ENCODE results near the gene ACTA2.

ACTA2 gene

GRCh38 chr10:88966797-88967196 lies 14.2 kb upstream of the ACTA2 start:
- DNase-seq (ENCODE audit: low read depth, low spot score) = no peak
- no peak overlapping the region for H3K4me3 ChIP-seq (ENCODE audit: low read depth, low read length)
- TF ChIP-seq, protein P1, sequence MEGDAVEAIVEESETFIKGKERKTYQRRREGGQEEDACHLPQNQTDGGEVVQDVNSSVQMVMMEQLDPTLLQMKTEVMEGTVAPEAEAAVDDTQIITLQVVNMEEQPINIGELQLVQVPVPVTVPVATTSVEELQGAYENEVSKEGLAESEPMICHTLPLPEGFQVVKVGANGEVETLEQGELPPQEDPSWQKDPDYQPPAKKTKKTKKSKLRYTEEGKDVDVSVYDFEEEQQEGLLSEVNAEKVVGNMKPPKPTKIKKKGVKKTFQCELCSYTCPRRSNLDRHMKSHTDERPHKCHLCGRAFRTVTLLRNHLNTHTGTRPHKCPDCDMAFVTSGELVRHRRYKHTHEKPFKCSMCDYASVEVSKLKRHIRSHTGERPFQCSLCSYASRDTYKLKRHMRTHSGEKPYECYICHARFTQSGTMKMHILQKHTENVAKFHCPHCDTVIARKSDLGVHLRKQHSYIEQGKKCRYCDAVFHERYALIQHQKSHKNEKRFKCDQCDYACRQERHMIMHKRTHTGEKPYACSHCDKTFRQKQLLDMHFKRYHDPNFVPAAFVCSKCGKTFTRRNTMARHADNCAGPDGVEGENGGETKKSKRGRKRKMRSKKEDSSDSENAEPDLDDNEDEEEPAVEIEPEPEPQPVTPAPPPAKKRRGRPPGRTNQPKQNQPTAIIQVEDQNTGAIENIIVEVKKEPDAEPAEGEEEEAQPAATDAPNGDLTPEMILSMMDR (IDR thresholded peaks at IDR 0.05; ENCODE audit: low read depth, low read length) = no peak
- in situ Hi-C loops (cut with HindIII; ENCODE audit: low sequenced_read_pairs) = no loop called here

DNA sequence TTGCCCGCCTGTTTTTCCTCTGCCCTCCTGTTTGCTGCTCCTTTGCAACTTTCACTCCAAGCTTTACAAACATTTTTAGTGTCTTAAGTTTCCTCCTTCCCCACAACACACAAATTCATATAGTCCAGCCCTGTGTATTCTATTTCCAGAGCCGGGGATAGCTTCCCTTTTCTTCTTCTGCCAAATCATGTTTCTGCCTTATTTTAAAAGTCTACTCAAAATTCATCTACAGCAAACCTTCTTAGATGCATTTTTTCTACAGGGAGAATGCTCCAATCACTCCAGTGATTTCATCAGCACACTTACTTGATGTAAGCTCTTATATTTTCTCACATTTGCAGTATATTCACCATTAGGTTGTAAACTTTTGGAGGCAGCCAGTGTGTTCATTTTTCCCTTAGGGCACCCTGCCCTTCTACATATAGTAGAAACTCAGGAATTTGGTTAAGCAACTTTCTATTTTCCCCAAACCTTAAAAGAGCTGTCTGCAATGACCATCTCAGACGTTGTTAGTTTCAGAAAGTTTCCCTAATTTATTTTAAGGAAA lies 12.4 kb upstream of the ACTA2 start:
- no peak overlapping the region for H3K4me3 ChIP-seq (ENCODE audit: low read depth, low read length)
- in situ Hi-C loops (cut with HindIII; ENCODE audit: low sequenced_read_pairs) = no loop called here
- no peak for DNase-seq (ENCODE audit: low read depth, low spot score)
- TF ChIP-seq, protein P1 (IDR thresholded peaks at IDR 0.05; ENCODE audit: low read depth, low read length) = no peak

GRCh38 chr10:88964360-88964759 lies 11.8 kb upstream of the ACTA2 start:
- TF ChIP-seq, protein P1 (IDR thresholded peaks at IDR 0.05; ENCODE audit: low read depth, low read length) = no peak
- H3K4me3 ChIP-seq (ENCODE audit: low read depth, low read length) = no peak overlapping the region
- in situ Hi-C loops (cut with HindIII; ENCODE audit: low sequenced_read_pairs) = no loop called here
- no peak for DNase-seq (ENCODE audit: low read depth, low spot score)

GRCh38 chr10:88963318-88963717 lies 10.7 kb upstream of the ACTA2 start:
- in situ Hi-C loops (cut with HindIII; ENCODE audit: low sequenced_read_pairs) = no loop called here
- no peak overlapping the region for H3K4me3 ChIP-seq (ENCODE audit: low read depth, low read length)
- TF ChIP-seq, protein P1 (IDR thresholded peaks at IDR 0.05; ENCODE audit: low read depth, low read length) = no peak
- no peak for DNase-seq (ENCODE audit: low read depth, low spot score)

DNA sequence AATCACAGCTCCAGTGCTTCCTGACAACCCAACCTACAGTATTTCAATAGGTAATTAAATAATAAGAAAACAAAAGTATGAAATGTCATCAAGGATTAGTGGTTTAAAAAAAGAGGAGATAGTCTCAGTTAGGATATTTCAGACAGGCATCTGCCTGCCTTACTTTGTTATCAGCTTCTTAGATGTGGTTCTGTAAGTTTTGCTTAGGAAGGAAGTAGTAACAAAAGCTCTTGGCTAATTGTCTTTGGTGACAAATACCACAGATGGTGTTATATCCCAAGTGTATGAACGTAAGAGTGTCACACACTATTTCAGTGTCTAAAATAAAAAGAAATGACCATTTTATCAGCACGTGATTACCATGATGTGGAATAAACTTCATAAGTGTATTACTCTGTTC lies 9.8 kb upstream of the ACTA2 start:
- in situ Hi-C loops (cut with HindIII; ENCODE audit: low sequenced_read_pairs) = no loop called here
- no peak for DNase-seq (ENCODE audit: low read depth, low spot score)
- TF ChIP-seq, protein P1 (IDR thresholded peaks at IDR 0.05; ENCODE audit: low read depth, low read length) = no peak
- no peak overlapping the region for H3K4me3 ChIP-seq (ENCODE audit: low read depth, low read length)

GRCh38 chr10:88961266-88961665 lies 8.7 kb upstream of the ACTA2 start:
- no peak for DNase-seq (ENCODE audit: low read depth, low spot score)
- in situ Hi-C loops (cut with HindIII; ENCODE audit: low sequenced_read_pairs) = no loop called here
- H3K4me3 ChIP-seq (ENCODE audit: low read depth, low read length) = no peak overlapping the region
- TF ChIP-seq, protein P1 (IDR thresholded peaks at IDR 0.05; ENCODE audit: low read depth, low read length) = no peak

- TF ChIP-seq, protein P1 (IDR thresholded peaks at IDR 0.05; ENCODE audit: low read depth, low read length) = no peak
- no peak for DNase-seq (ENCODE audit: low read depth, low spot score)
- in situ Hi-C loops (cut with HindIII; ENCODE audit: low sequenced_read_pairs) = no loop called here
- H3K4me3 ChIP-seq (ENCODE audit: low read depth, low read length) = no peak overlapping the region
Observed at GRCh38 chr10:88960802-88961201, 8.2 kb upstream of the ACTA2 start.

Measured in astrocyte of the spinal cord (primary cell).